H1 (cell line): ENCODE results near the gene MIF4GD.

Experiments
- GABPA ChIP-seq: IDR thresholded peaks from 2 replicates; pipeline ENCODE4 v1.6.1; 2011; ENCODE audit warnings: mild to moderate bottlenecking, low read length, moderate library complexity, borderline replicate concordance; ENCODE audit not compliant: insufficient read depth
- MAX ChIP-seq: IDR thresholded peaks from 2 replicates; pipeline ENCODE4 v1.6.1; 2012; ENCODE audit warnings: inconsistent platforms
- POLR2A ChIP-seq, 2 experiments: IDR thresholded peaks; 1 replicate in 1 of 2; 2 replicates in 1 of 2; pipeline ENCODE4 v1.6.1; 2011; ENCODE audit warnings: low read depth in 2 of 2, low read length in 2 of 2, mild to moderate bottlenecking in 2 of 2; ENCODE audit errors: control extremely low read depth in 1 of 2
- POLR2AphosphoS5 ChIP-seq: IDR thresholded peaks from 2 replicates; pipeline ENCODE4 v1.6.1; 2011; ENCODE audit warnings: low read depth, low read length
- TBP ChIP-seq: IDR thresholded peaks from 2 replicates; pipeline ENCODE4 v1.6.1; 2011; ENCODE audit warnings: low read depth, low read length, improper control_type of control experiment
- TF ChIP-seq, protein P1 (sequence below), 3 experiments: IDR thresholded peaks; 1 replicate in 2 of 3; 2 replicates in 1 of 3; pipeline versions ENCODE4 v1.5.1 to v1.6.1; 2011; ENCODE audit warnings: low read length in 3 of 3, mild to moderate bottlenecking in 3 of 3, inconsistent platforms in 2 of 3, low read depth in 1 of 3, moderate library complexity in 1 of 3; ENCODE audit not compliant: insufficient read depth in 1 of 3; ENCODE audit errors: control extremely low read depth in 1 of 3

- TF ChIP-seq, protein P1, sequence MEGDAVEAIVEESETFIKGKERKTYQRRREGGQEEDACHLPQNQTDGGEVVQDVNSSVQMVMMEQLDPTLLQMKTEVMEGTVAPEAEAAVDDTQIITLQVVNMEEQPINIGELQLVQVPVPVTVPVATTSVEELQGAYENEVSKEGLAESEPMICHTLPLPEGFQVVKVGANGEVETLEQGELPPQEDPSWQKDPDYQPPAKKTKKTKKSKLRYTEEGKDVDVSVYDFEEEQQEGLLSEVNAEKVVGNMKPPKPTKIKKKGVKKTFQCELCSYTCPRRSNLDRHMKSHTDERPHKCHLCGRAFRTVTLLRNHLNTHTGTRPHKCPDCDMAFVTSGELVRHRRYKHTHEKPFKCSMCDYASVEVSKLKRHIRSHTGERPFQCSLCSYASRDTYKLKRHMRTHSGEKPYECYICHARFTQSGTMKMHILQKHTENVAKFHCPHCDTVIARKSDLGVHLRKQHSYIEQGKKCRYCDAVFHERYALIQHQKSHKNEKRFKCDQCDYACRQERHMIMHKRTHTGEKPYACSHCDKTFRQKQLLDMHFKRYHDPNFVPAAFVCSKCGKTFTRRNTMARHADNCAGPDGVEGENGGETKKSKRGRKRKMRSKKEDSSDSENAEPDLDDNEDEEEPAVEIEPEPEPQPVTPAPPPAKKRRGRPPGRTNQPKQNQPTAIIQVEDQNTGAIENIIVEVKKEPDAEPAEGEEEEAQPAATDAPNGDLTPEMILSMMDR (IDR thresholded peaks at IDR 0.05; ENCODE audit: control extremely low read depth in 1 of 3, insufficient read depth in 1 of 3, low read depth in 1 of 3, low read length in 3 of 3): no peak
- TF ChIP-seq MAX (no peak), GABPA (no peak), POLR2AphosphoS5 (no peak), TBP (no peak), POLR2A (IDR thresholded peaks at IDR 0.05; ENCODE audit: control extremely low read depth in 1 of 2, low read depth in 2 of 2, low read length in 2 of 2) (no peak)
Observed at GRCh38 chr17:75252039-75252816, 18.8 kb downstream of the MIF4GD start.
